ENCODE measurements around the gene AMBRA1.

The AMBRA1 gene

DNA sequence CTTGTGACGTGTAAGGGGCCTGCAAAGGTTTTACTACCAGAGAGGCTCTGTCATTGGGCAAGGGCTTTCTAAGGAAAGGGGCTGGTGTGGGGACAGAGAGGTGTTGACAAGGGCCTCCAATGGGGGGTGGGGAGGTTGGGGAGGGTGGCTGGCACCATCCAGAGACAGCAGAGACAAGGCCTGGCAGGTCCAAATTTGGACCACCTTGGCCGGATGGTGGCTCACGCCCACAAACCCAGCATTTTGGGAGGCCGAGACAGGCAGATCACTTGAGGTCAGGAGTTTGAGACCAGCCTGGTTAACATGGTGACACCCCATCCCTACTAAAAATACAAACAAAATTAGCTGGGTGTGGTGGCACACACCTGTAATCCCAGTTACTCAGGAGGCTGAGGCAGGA, 200.1 kb downstream of the AMBRA1 start:
- DNase-seq (ENCODE audit: low read depth), result no peak

- DNase-seq (ENCODE audit: low read depth), result no peak
Measured at GRCh38 chr11:46393231-46393616, 200.6 kb downstream of the AMBRA1 start.

DNA sequence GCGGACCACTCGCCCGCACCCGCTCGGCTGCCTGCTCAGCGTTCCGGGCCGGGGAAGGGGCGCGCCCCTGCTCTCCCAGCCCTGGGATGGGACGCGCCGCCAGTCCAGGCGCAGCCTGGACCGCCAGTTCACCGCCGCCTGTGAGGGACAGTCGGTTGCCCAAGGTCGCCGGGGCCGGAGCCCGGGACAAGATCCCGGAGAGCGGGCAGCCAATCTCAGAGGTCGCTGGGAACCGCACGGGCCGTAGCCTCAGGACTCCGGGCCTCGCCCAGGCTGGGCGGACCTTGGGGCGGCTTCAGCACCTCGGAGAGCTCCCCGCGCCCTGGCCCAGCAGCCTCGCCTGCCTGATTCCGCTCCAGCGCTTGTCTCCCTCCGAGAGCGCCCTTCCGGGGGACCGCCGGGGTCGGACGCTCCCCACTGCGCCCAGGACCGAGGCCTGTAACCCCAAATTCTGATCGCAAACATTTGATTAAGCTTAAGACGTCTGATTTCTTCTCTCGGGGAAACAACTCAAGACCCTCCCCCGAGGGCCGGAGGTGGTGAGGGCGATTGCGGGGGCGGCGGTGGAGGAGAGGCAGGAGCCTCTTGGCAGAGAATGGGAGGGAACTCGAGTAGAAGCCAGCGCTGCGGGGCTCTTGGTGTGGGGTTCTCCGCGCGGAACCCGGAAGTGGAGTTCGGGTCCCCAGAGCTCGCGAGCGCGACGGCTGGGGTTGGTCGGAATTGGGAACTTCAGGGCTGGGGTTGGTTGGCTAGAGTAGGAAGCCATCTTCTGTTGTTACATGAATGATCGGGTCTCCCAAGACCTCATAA, 201.2 kb downstream of the AMBRA1 start:
- peak; percentile 62 for DNase-seq (ENCODE audit: low read depth)

GRCh38 chr11:46391578-46392420, 202.0 kb downstream of the AMBRA1 start, which contains the start of gene CHRM4:
TSS of gene CHRM4 (minus strand) at chr11:46391776. CDS start at chr11:46386557, 5,219 bp downstream.
- no peak for DNase-seq (ENCODE audit: low read depth)

DNA sequence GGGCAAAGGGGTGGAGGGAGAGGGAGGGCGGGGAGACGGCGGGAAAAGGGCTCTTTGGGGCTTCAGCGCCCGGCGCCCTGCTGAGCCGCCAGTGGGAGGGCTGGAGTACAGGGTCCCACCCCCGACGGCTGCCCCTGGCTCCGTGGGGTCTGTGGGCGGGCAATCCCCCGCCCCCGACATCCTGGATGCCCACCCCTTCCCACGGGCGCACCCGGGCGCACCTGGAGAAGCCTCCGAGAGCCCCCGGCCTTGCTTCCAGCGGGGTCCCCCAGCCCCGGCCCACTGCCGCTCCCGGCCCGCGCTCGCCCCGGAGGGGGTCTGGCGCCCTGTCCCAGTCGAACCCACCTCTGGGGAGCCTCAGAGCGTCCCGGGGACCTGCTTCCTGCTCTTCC, 202.6 kb downstream of the AMBRA1 start:
- DNase-seq (ENCODE audit: low read depth), result no peak

DNA sequence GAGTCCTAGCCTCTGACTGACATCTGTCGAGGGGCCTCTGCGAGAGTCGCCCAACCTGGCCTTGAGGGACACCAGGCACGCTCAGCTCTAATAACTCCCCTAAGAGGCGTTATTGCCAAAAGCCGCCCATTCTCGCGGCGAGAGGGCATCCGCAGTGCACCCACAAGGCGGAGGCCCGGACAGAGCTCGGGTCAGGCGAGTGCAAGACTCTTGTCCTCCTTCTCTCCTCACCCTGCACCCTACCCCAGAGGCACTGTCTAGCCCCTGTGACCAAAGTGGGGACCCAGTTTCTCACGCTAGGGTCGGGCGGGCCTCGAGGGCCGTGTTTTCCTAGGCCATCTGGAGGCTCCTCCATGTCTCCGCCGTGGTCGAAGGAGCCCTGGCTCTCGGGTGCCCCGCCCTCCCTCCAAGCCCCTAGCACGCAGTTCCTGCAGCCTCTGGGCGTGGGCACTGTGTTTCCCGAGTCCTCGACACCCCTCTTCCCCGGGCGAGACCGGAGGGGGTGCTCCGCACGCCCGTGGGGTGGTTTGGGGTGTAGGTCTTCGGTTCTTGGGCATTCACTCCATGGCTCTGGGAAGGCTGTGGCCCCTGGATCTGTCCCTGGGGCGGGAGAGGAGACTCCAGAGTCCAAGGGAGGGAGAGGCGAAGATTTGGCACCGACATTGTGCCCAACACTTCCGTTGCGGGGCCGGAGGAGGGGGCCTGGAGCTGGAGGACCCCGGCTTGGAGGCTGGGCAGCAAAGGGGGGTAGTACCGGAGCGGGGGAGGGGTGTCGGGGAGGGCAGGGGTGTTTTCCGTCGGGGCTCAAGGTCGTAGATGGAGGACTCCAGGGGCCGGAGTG, 203.3 kb downstream of the AMBRA1 start:
- no peak for DNase-seq (ENCODE audit: low read depth)

- no peak for DNase-seq (ENCODE audit: low read depth)
Measured at GRCh38 chr11:46389450-46390330, 204.1 kb downstream of the AMBRA1 start.

GRCh38 chr11:46388619-46389449, 205.0 kb downstream of the AMBRA1 start:
- DNase-seq (ENCODE audit: low read depth), result no peak

GRCh38 chr11:46387919-46388618, 205.8 kb downstream of the AMBRA1 start:
- DNase-seq (ENCODE audit: low read depth), result no peak

- DNase-seq (ENCODE audit: low read depth), result no peak
Measured at GRCh38 chr11:46387456-46387855, 206.4 kb downstream of the AMBRA1 start.

- no peak for DNase-seq (ENCODE audit: low read depth)
Measured at GRCh38 chr11:46386674-46387073, 207.1 kb downstream of the AMBRA1 start.

DNA sequence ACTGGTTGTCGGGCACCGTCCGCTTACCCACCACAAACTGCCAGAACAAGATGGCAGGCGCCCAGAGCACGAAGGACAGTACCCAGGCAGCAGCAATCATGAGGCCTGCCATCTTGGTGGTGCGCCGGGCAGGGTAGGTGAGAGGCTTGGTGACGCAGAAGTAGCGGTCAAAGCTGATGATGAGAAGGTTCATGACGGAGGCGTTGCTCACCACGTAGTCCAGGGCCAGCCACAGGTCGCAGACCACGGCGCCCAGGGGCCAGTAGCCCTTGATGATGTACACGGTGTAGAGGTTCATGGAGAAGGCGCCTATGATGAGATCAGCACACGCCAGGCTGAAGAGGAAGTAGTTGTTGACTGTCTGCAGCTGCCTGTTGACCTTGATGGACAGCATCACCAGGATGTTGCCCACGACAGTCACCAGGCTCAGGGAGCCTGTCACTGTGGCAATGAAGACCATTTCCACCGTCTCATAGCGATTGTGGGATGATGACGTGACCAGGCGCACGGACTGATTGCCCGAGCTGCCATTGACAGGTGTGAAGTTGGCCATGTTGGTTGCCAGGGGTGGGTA, 207.7 kb downstream of the AMBRA1 start:
- no peak for DNase-seq (ENCODE audit: low read depth)

- no peak for DNase-seq (ENCODE audit: low read depth)
Measured at GRCh38 chr11:46385169-46386004, 208.4 kb downstream of the AMBRA1 start.

GRCh38 chr11:46383974-46384701, 209.7 kb downstream of the AMBRA1 start:
- no peak for DNase-seq (ENCODE audit: low read depth)

GRCh38 chr11:46383404-46383758, 210.4 kb downstream of the AMBRA1 start:
- no peak for DNase-seq (ENCODE audit: low read depth)

- no peak for DNase-seq (ENCODE audit: low read depth)
Measured at GRCh38 chr11:46382646-46383403, 211.0 kb downstream of the AMBRA1 start.

Data from activated T-helper 1 cell treated with Interleukin-2 at 50 U/mL for 16 hours (primary cell).